Ovary (tissue), 3 donors: ENCODE measurements around the gene DGKI.

Experiments
- CTCF ChIP-seq, 3 donors: fragments of 450-650 bp in 2 of 3; fragments of 200-600 bp in 1 of 3; IDR thresholded peaks; one replicate each; pipeline versions ENCODE4 v1.5.1 to v1.8.0; 2016 to 2022; ENCODE audit warnings: antibody characterized with exemption in 3 of 3, mild to moderate bottlenecking in 1 of 3
- EP300 ChIP-seq: sonication (generic); formaldehyde crosslinking; IDR thresholded peaks from one replicate; pipeline ENCODE4 v1.6.1; 2017; ENCODE audit warnings: antibody characterized with exemption
- donor health status: DM: no; HTN: no; CAD: no.

DNA sequence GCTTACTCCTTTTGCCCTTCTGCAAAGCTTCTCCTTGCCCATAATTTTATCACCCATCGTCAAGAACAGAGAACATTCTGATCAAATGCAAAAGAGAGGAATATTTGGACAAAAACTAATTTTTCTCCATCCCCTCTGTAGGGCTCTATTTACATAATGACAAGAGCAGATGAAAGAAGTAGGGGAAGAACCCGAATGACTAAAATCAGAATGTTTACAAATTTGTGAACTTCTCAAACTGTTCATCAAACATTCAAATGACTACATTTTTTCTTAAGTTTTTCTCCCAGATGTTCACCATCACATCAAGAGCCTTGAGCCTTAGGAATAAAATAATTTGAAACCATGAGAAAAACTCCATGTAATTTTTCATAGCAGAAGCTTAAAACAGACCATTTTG, 119.4 kb downstream of the DGKI start:
- no peak for TF ChIP-seq CTCF (IDR thresholded peaks at IDR 0.05)
- no peak for TF ChIP-seq EP300
